GM12878 (cell line): ENCODE measurements around the gene POLR2L.

Experiments
- CHD4 ChIP-seq: fragments of 200-600 bp; sonication (generic); IDR thresholded peaks from 2 replicates; pipeline ENCODE4 v1.6.1; 2016; ENCODE audit warnings: mild to moderate bottlenecking
- CTCF ChIP-seq, 3 experiments: IDR thresholded peaks in 2 of 3; conservative IDR thresholded peaks in 1 of 3; 2 replicates each; pipeline ENCODE4 v1.5.1; 2011; ENCODE audit warnings: low read depth in 3 of 3, low read length in 3 of 3, mild to moderate bottlenecking in 3 of 3, control low read depth in 2 of 3, moderate library complexity in 2 of 3, inconsistent platforms in 1 of 3, mixed read lengths in 1 of 3; ENCODE audit not compliant: control insufficient read depth in 2 of 3, insufficient read depth in 1 of 3; ENCODE audit errors: extremely low read depth in 1 of 3
- DPF2 ChIP-seq: fragments of 450-650 bp; IDR thresholded peaks from 2 replicates; pipeline ENCODE4 v1.6.1; 2017; ENCODE audit warnings: mild to moderate bottlenecking
- NR2C2 ChIP-seq: IDR thresholded peaks from 2 replicates; pipeline ENCODE4 v1.6.1; 2011; ENCODE audit warnings: borderline replicate concordance, low read depth; ENCODE audit not compliant: control insufficient read depth, insufficient read length
- POLR2A ChIP-seq: IDR thresholded peaks from 2 replicates; pipeline ENCODE4 v1.6.1; 2011; ENCODE audit warnings: low read depth, mild to moderate bottlenecking, low read length
- POLR2AphosphoS5 ChIP-seq: IDR thresholded peaks from 2 replicates; pipeline ENCODE4 v1.6.1; 2011; ENCODE audit warnings: mild to moderate bottlenecking, low read length, inconsistent platforms
- TAF1 ChIP-seq: IDR thresholded peaks from 2 replicates; pipeline ENCODE4 v1.6.1; 2011; ENCODE audit warnings: mild to moderate bottlenecking, low read depth, low read length, borderline replicate concordance

GRCh38 chr11:799641-800316, 42.5 kb downstream of the POLR2L start:
- TF ChIP-seq DPF2 (no peak), POLR2A (no peak), POLR2AphosphoS5 (no peak), NR2C2 (no peak), TAF1 (no peak), CTCF (IDR thresholded peaks at IDR 0.05 in 2 of 3, conservative IDR thresholded peaks at IDR 0.05 in 1 of 3; ENCODE audit: control insufficient read depth in 2 of 3, extremely low read depth in 1 of 3, insufficient read depth in 1 of 3, low read depth in 3 of 3, low read length in 3 of 3) (no peak), CHD4 (no peak)
